Measurements from ENCODE around the gene SLC9A1. TPM values are rescaled to one million over a fixed set of nuclear protein-coding genes. Genes with fewer than 3 reads are reported as not detected.
A peak's percentile ranks its signal among the peaks of the same experiment; 100 is the strongest.
"Not testable (repeated sequence)": the region's sequence is repeated elsewhere in the genome, so short reads cannot be mapped to it uniquely, and the experiment has no call there.

Gene SLC9A1
- total RNA-seq, 1 donor from 2014 or later = 27.1 TPM

DNA sequence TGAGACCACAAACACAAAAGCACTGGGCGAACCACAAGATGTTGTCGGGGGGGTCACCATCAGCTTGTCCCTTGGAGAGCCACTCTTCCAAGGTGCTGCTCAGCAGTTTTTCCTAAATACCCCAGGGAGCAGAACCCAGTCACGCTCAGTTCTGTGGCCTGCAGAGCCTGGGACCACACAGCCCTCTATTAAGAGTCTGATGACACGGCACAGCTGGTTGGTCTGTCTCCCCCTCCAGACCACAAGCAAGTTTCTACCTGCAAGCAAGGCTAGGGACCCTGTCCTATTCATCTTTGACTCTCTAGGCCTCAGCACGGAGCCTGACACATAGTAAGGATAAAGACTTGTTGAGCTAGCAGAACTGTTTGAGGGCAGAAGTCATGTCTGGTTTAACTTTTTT lies 28.5 kb downstream of the SLC9A1 start:
- DNase-seq (ENCODE audit: low read depth, low spot score) = no peak
- no peaks in the 10 kb centered on the region for H3K36me3 Mint-ChIP-seq (ENCODE audit: low read depth)
- TF ChIP-seq, protein P1, sequence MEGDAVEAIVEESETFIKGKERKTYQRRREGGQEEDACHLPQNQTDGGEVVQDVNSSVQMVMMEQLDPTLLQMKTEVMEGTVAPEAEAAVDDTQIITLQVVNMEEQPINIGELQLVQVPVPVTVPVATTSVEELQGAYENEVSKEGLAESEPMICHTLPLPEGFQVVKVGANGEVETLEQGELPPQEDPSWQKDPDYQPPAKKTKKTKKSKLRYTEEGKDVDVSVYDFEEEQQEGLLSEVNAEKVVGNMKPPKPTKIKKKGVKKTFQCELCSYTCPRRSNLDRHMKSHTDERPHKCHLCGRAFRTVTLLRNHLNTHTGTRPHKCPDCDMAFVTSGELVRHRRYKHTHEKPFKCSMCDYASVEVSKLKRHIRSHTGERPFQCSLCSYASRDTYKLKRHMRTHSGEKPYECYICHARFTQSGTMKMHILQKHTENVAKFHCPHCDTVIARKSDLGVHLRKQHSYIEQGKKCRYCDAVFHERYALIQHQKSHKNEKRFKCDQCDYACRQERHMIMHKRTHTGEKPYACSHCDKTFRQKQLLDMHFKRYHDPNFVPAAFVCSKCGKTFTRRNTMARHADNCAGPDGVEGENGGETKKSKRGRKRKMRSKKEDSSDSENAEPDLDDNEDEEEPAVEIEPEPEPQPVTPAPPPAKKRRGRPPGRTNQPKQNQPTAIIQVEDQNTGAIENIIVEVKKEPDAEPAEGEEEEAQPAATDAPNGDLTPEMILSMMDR (conservative IDR thresholded peaks at IDR 0.05) = no peak
- no peak overlapping the region for H3K4me3 Mint-ChIP-seq
- no peaks in the 10 kb centered on the region for H3K9me3 Mint-ChIP-seq
- H3K27ac Mint-ChIP-seq (ENCODE audit: unreplicated experiment) = peak overlapping the region; percentile 67
- peaks cover 28% of the 10 kb centered on the region for H3K4me1 Mint-ChIP-seq
- H3K27me3 Mint-ChIP-seq (ENCODE audit: low read depth) = no peaks in the 10 kb centered on the region

DNA sequence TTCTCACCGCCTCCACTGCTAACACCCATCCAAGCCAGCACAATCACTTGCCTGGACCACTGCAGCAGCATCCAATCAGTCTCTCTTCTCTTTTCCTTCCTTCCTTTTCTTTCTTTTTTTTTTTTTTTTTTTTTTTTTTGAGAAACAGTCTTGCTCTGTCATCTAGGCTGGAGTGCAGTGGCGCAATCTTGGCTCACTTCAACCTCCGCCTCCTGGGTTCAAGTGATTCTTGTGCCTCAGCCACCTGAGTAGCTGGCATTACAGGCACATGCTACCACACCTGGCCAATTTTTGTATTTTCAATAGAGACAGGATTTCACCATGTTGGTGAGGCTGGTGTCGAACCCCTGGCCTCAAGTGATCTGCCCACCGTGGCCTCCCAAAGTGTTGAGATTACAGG lies 29.8 kb downstream of the SLC9A1 start:
- not testable (repeated sequence) for DNase-seq (ENCODE audit: low read depth, low spot score); H3K27ac Mint-ChIP-seq (ENCODE audit: unreplicated experiment); H3K9me3 Mint-ChIP-seq; H3K27me3 Mint-ChIP-seq (ENCODE audit: low read depth); H3K4me3 Mint-ChIP-seq; H3K36me3 Mint-ChIP-seq (ENCODE audit: low read depth)
- H3K4me1 Mint-ChIP-seq = peaks cover 33% of the 10 kb centered on the region

DNA sequence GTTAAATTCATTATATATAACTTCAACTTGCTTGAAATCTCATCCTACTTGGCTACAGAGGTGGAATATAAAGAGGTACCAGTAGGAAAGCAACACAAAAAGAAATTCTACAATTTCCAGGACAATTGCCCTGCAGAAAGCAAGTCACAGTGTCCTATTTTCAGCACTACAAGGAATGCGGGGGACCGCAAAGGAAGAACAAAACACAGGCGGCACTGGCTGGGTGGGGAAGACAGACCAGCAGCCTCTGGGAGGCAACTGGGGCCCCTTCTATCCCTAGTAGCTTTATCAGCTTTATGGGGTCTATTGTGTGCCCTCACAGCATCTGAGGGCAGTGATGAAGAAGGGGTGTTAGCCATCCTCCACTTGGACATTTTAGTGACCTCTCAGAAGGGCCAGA lies 30.5 kb downstream of the SLC9A1 start:
- H3K9me3 Mint-ChIP-seq = no peaks in the 10 kb centered on the region
- TF ChIP-seq, protein P1 (conservative IDR thresholded peaks at IDR 0.05) = no peak
- H3K4me3 Mint-ChIP-seq = no peak overlapping the region
- H3K4me1 Mint-ChIP-seq = peaks cover 39% of the 10 kb centered on the region
- DNase-seq (ENCODE audit: low read depth, low spot score) = no peak
- no peaks in the 10 kb centered on the region for H3K27me3 Mint-ChIP-seq (ENCODE audit: low read depth)
- no peaks in the 10 kb centered on the region for H3K36me3 Mint-ChIP-seq (ENCODE audit: low read depth)
- H3K27ac Mint-ChIP-seq (ENCODE audit: unreplicated experiment) = no peak overlapping the region

DNA sequence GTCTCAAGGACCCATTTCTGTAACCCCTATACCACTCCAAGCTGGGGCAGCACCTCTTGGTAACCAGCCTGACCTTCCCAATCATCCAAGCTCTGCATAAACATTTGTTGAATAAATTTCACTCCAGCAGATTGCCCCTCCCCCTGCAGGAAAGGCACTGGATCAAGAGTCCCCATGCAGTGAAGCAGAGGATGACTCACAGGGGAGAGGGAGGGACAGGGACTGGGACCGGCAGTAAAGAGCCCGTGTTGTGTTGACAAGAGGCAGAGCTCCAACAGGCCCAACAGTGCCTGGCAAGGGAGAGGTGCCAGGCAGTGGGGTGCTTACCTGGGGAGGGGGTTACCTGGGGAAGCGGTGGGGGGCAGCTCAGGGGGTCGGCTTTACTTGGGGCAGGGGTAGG lies 32.3 kb downstream of the SLC9A1 start:
- Mint-ChIP-seq H3K9me3 (no peaks in the 10 kb centered on the region), H3K4me3 (no peak overlapping the region), H3K27ac (ENCODE audit: unreplicated experiment) (peak overlapping the region; percentile 35), H3K4me1 (peaks cover 50% of the 10 kb centered on the region), H3K27me3 (ENCODE audit: low read depth) (no peaks in the 10 kb centered on the region), H3K36me3 (ENCODE audit: low read depth) (no peaks in the 10 kb centered on the region)
- TF ChIP-seq, protein P1 (conservative IDR thresholded peaks at IDR 0.05) = no peak
- no peak for DNase-seq (ENCODE audit: low read depth, low spot score)

DNA sequence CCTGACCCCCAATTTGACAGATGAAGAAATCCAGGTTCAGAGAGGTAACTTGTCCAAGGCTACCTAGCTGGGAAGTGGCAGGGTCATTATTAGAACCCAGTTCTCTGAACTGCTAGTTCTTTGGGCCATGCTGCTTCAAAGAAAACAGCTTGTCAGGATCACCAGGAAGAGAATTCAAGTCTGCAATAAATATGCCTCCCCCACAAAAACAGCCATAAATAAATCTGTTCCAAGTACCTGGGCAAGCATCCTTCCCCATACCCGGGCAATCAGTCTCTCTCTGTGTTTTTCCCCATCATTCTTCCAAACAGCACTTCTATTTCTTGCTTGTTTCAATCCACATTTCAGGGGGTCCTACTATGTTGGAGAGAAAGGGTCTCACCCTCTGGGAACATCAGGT lies 34.1 kb downstream of the SLC9A1 start:
- peaks cover 47% of the 10 kb centered on the region for H3K4me1 Mint-ChIP-seq

DNA sequence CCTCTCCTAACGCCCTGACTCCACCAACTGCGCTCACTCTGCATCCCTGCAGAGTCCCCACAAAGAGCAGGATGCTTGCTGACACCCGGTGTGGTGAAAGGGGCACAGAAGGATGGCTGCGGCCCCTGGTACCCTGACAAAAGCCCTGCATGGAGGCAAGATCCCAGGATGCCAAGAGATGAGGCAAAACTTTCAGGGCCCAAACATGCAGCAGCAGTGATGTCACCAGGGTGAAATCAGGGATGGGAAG lies 36.6 kb downstream of the SLC9A1 start:
- H3K27ac Mint-ChIP-seq (ENCODE audit: unreplicated experiment) = no peak overlapping the region
- TF ChIP-seq, protein P1 (conservative IDR thresholded peaks at IDR 0.05) = no peak
- no peaks in the 10 kb centered on the region for H3K27me3 Mint-ChIP-seq (ENCODE audit: low read depth)
- no peak for DNase-seq (ENCODE audit: low read depth, low spot score)
- H3K4me1 Mint-ChIP-seq = peaks cover 33% of the 10 kb centered on the region
- no peaks in the 10 kb centered on the region for H3K36me3 Mint-ChIP-seq (ENCODE audit: low read depth)
- H3K9me3 Mint-ChIP-seq = no peaks in the 10 kb centered on the region
- no peak overlapping the region for H3K4me3 Mint-ChIP-seq

More for the DNA sequence above, 34.1 kb downstream of the SLC9A1 start:
- H3K9me3 Mint-ChIP-seq = no peaks in the 10 kb centered on the region
- H3K4me3 Mint-ChIP-seq = no peak overlapping the region
- no peaks in the 10 kb centered on the region for H3K36me3 Mint-ChIP-seq (ENCODE audit: low read depth)
- no peak for DNase-seq (ENCODE audit: low read depth, low spot score)
- no peaks in the 10 kb centered on the region for H3K27me3 Mint-ChIP-seq (ENCODE audit: low read depth)
- TF ChIP-seq, protein P1 (conservative IDR thresholded peaks at IDR 0.05) = no peak
- no peak overlapping the region for H3K27ac Mint-ChIP-seq (ENCODE audit: unreplicated experiment)

Measured in neural crest cell (in vitro differentiated cells).